Choroid plexus epithelial cell (primary cell): Measurements from ENCODE around the gene PANX3.
A peak's percentile ranks its signal among the peaks of the same experiment; 100 is the strongest.

Experiments used
- DNase-seq: peaks from one replicate; pipeline ENCODE4 v3.0.0-alpha.2; 2010; ENCODE audit warnings: low read depth
- H3K4me3 ChIP-seq: 2 replicates; pipeline ENCODE4 v1.5.1; 2011; ENCODE audit warnings: low read depth, mild to moderate bottlenecking, control low read depth, low read length, moderate library complexity
- CTCF ChIP-seq: conservative IDR thresholded peaks from 2 replicates; pipeline ENCODE4 v1.5.1; 2011; ENCODE audit warnings: low read depth, mild to moderate bottlenecking, control low read depth, inconsistent platforms, low read length, moderate library complexity

PANX3 gene

GRCh38 chr11:124657904-124658303, 46.7 kb downstream of the PANX3 start:
- no peak for TF ChIP-seq CTCF
- H3K4me3 ChIP-seq: no peak overlapping the region
- DNase-seq: peak; percentile 50

GRCh38 chr11:124658501-124658900, 47.3 kb downstream of the PANX3 start:
- DNase-seq: no peak
- H3K4me3 ChIP-seq: no peak overlapping the region
- no peak for TF ChIP-seq CTCF

- H3K4me3 ChIP-seq: no peak overlapping the region
- no peak for DNase-seq
- TF ChIP-seq CTCF: no peak
Measured at GRCh38 chr11:124658986-124659385, 47.8 kb downstream of the PANX3 start.

- H3K4me3 ChIP-seq: no peak overlapping the region
- no peak for TF ChIP-seq CTCF
- no peak for DNase-seq
Measured at GRCh38 chr11:124661553-124661952, 50.3 kb downstream of the PANX3 start.

GRCh38 chr11:124662106-124662505, 50.9 kb downstream of the PANX3 start:
- no peak for DNase-seq
- H3K4me3 ChIP-seq: no peak overlapping the region
- no peak for TF ChIP-seq CTCF

- H3K4me3 ChIP-seq: no peak overlapping the region
- DNase-seq: no peak
- TF ChIP-seq CTCF: no peak
Measured at GRCh38 chr11:124663861-124664260, 52.6 kb downstream of the PANX3 start.

GRCh38 chr11:124667601-124668000, 56.4 kb downstream of the PANX3 start:
- no peak for TF ChIP-seq CTCF
- DNase-seq: no peak
- H3K4me3 ChIP-seq: no peak overlapping the region
